ENCODE results near the gene LITAFD. TPM values are rescaled to one million over a fixed set of nuclear protein-coding genes. Genes with fewer than 3 reads are reported as not detected.

Gene LITAFD
- total RNA-seq, 1 donor from 2014 or later, result not detected

DNA sequence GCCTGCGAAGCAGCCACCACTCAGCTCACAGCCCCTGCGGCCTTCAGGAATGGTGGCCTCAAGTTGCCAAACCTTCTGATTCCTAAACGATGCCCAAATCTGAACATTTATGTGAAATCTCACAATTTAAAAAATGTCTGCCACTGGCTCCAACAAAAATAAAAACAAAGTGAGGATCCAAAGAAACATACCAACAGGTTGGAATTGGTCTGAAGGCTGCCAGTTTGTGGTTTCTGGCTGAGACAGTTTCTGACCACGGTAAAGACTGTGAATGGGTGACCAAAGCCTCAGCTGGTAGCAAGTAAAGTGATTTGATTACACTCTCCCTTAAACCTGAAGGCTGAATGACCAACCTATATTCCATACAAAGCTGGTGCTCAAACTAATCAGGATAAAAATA lies 24.9 kb downstream of the LITAFD start:
- no peak for DNase-seq (ENCODE audit: extremely low spot score, unreplicated experiment)
- H3K27ac Mint-ChIP-seq (ENCODE audit: unreplicated experiment), result no peak overlapping the region
- peaks cover 43% of the 10 kb centered on the region for H3K36me3 Mint-ChIP-seq (ENCODE audit: unreplicated experiment)
- no peaks in the 10 kb centered on the region for H3K4me1 Mint-ChIP-seq (ENCODE audit: unreplicated experiment)
- H3K27me3 Mint-ChIP-seq (ENCODE audit: unreplicated experiment), result no peaks in the 10 kb centered on the region
- H3K9me3 Mint-ChIP-seq (ENCODE audit: unreplicated experiment), result no peaks in the 10 kb centered on the region
- H3K4me3 Mint-ChIP-seq (ENCODE audit: unreplicated experiment), result no peak overlapping the region
- TF ChIP-seq, protein P1, sequence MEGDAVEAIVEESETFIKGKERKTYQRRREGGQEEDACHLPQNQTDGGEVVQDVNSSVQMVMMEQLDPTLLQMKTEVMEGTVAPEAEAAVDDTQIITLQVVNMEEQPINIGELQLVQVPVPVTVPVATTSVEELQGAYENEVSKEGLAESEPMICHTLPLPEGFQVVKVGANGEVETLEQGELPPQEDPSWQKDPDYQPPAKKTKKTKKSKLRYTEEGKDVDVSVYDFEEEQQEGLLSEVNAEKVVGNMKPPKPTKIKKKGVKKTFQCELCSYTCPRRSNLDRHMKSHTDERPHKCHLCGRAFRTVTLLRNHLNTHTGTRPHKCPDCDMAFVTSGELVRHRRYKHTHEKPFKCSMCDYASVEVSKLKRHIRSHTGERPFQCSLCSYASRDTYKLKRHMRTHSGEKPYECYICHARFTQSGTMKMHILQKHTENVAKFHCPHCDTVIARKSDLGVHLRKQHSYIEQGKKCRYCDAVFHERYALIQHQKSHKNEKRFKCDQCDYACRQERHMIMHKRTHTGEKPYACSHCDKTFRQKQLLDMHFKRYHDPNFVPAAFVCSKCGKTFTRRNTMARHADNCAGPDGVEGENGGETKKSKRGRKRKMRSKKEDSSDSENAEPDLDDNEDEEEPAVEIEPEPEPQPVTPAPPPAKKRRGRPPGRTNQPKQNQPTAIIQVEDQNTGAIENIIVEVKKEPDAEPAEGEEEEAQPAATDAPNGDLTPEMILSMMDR (IDR thresholded peaks at IDR 0.05), result no peak

GRCh38 chr16:8908810-8909468 lies 26.8 kb downstream of the LITAFD start:
- Mint-ChIP-seq H3K4me3 (ENCODE audit: unreplicated experiment) (no peak overlapping the region), H3K9me3 (ENCODE audit: unreplicated experiment) (no peaks in the 10 kb centered on the region), H3K4me1 (ENCODE audit: unreplicated experiment) (no peaks in the 10 kb centered on the region), H3K36me3 (ENCODE audit: unreplicated experiment) (peaks cover 36% of the 10 kb centered on the region), H3K27ac (ENCODE audit: unreplicated experiment) (peak overlapping the region; percentile 38), H3K27me3 (ENCODE audit: unreplicated experiment) (no peaks in the 10 kb centered on the region)
- DNase-seq (ENCODE audit: extremely low spot score, unreplicated experiment), result no peak
- TF ChIP-seq, protein P1 (IDR thresholded peaks at IDR 0.05), result no peak

GRCh38 chr16:8910811-8911210 lies 28.7 kb downstream of the LITAFD start:
- H3K4me1 Mint-ChIP-seq (ENCODE audit: unreplicated experiment), result no peaks in the 10 kb centered on the region
- DNase-seq (ENCODE audit: extremely low spot score, unreplicated experiment), result no peak
- no peaks in the 10 kb centered on the region for H3K9me3 Mint-ChIP-seq (ENCODE audit: unreplicated experiment)
- no peaks in the 10 kb centered on the region for H3K27me3 Mint-ChIP-seq (ENCODE audit: unreplicated experiment)
- H3K27ac Mint-ChIP-seq (ENCODE audit: unreplicated experiment), result no peak overlapping the region
- peaks cover 42% of the 10 kb centered on the region for H3K36me3 Mint-ChIP-seq (ENCODE audit: unreplicated experiment)
- H3K4me3 Mint-ChIP-seq (ENCODE audit: unreplicated experiment), result no peak overlapping the region
- TF ChIP-seq, protein P1 (IDR thresholded peaks at IDR 0.05), result no peak

- no peaks in the 10 kb centered on the region for H3K9me3 Mint-ChIP-seq (ENCODE audit: unreplicated experiment)
- H3K4me3 Mint-ChIP-seq (ENCODE audit: unreplicated experiment), result no peak overlapping the region
- H3K27me3 Mint-ChIP-seq (ENCODE audit: unreplicated experiment), result no peaks in the 10 kb centered on the region
- TF ChIP-seq, protein P1 (IDR thresholded peaks at IDR 0.05), result no peak
- no peak overlapping the region for H3K27ac Mint-ChIP-seq (ENCODE audit: unreplicated experiment)
- DNase-seq (ENCODE audit: extremely low spot score, unreplicated experiment), result no peak
- H3K36me3 Mint-ChIP-seq (ENCODE audit: unreplicated experiment), result peaks cover 44% of the 10 kb centered on the region
- no peaks in the 10 kb centered on the region for H3K4me1 Mint-ChIP-seq (ENCODE audit: unreplicated experiment)
Measured at GRCh38 chr16:8912793-8913192, 30.6 kb downstream of the LITAFD start.

DNA sequence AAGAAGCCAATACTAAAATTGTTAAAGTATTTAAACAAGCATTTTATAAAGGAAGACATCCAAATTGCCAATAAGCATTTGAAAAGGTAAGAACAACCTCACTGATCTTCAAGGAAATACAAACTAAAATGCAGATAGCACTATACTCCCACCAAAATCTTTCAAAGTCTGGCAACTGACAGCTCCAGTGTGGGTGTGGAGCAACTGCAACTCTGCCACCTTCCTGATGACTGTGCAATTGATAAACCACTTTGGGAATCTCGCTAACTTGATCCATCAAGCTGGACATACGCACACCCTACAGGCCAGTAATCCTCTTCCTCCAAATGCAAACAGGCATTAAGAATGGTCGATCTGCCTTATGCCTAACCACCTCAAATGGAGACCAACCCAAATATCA lies 31.9 kb downstream of the LITAFD start:
- no peaks in the 10 kb centered on the region for H3K9me3 Mint-ChIP-seq (ENCODE audit: unreplicated experiment)
- DNase-seq (ENCODE audit: extremely low spot score, unreplicated experiment), result no peak
- no peak overlapping the region for H3K4me3 Mint-ChIP-seq (ENCODE audit: unreplicated experiment)
- no peak overlapping the region for H3K27ac Mint-ChIP-seq (ENCODE audit: unreplicated experiment)
- H3K27me3 Mint-ChIP-seq (ENCODE audit: unreplicated experiment), result no peaks in the 10 kb centered on the region
- peaks cover 56% of the 10 kb centered on the region for H3K36me3 Mint-ChIP-seq (ENCODE audit: unreplicated experiment)
- TF ChIP-seq, protein P1 (IDR thresholded peaks at IDR 0.05), result no peak
- no peaks in the 10 kb centered on the region for H3K4me1 Mint-ChIP-seq (ENCODE audit: unreplicated experiment)

Data from osteocyte (in vitro differentiated cells).